OCI-LY7 (cell line): ENCODE results near the gene AGAP5.

Source experiments
- EZH2phosphoT487 ChIP-seq: fragments of 200-600 bp; sonication (generic); IDR thresholded peaks from 2 replicates; pipeline ENCODE4 v1.6.1; 2018; ENCODE audit warnings: low read depth, borderline replicate concordance, mild to moderate bottlenecking, mixed run types, antibody characterized with exemption, low read length, moderate library complexity, mixed read lengths
- TF ChIP-seq, protein P1 (sequence below): fragments of 200-600 bp; sonication (generic); conservative IDR thresholded peaks from 2 replicates; pipeline ENCODE4 v1.5.1; 2014; ENCODE audit warnings: mild to moderate bottlenecking, antibody characterized with exemption, low read length, moderate library complexity, mixed read lengths

DNA sequence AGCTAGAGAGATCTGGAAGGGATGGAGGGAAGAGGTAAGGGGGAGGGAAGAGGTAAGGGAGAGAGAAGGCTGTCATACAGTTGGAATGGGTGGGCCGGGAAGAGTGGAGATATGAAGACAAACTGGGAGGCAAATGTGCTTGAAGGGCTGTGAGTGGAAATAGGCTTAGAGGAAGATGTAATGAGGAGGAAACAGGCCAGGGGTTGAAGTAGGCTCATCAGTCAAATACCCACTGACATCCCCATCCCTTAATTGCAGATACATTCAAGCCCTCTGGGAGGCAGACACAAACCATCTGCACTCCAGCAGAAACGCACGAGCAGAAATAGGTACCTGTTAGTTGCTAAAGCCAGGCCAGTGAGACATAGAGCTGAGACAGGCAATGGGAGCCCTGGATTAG is 44.2 kb downstream of the AGAP5 start:
- TF ChIP-seq, protein P1, sequence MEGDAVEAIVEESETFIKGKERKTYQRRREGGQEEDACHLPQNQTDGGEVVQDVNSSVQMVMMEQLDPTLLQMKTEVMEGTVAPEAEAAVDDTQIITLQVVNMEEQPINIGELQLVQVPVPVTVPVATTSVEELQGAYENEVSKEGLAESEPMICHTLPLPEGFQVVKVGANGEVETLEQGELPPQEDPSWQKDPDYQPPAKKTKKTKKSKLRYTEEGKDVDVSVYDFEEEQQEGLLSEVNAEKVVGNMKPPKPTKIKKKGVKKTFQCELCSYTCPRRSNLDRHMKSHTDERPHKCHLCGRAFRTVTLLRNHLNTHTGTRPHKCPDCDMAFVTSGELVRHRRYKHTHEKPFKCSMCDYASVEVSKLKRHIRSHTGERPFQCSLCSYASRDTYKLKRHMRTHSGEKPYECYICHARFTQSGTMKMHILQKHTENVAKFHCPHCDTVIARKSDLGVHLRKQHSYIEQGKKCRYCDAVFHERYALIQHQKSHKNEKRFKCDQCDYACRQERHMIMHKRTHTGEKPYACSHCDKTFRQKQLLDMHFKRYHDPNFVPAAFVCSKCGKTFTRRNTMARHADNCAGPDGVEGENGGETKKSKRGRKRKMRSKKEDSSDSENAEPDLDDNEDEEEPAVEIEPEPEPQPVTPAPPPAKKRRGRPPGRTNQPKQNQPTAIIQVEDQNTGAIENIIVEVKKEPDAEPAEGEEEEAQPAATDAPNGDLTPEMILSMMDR = peak; percentile 48
- TF ChIP-seq EZH2phosphoT487 = no peak
